Left lung (tissue), 10 donors: ENCODE results near the gene SAP30. TPM values are rescaled to one million over a fixed set of nuclear protein-coding genes. Genes with fewer than 3 reads are reported as not detected.
A peak's percentile ranks its signal among the peaks of the same experiment; 100 is the strongest.

ENCODE experiments used
- ATAC-seq: fragments of 200-7000 bp; cut with Tn5 transposase; one replicate; pipeline ENCODE4 v1.9.1; 2020; ENCODE audit warnings: moderate library complexity
- DNase-seq, 4 donors: peaks; one replicate each; pipeline ENCODE4 v3.0.0-alpha.2; 2013 to 2020
- H3K27ac ChIP-seq, 2 donors: fragments of 200-600 bp; sonication (generic) in 1 of 2; one replicate each; pipeline versions ENCODE4 v1.5.0 to v1.8.0; 2020 to 2021
- H3K27me3 ChIP-seq, 2 donors: fragments of 200-600 bp; sonication (generic) in 1 of 2; one replicate each; pipeline versions ENCODE4 v1.5.0 to v1.8.0; 2020 to 2021
- H3K36me3 ChIP-seq, 2 donors: fragments of 200-600 bp; sonication (generic) in 1 of 2; one replicate each; pipeline versions ENCODE4 v1.5.0 to v1.8.0; 2020 to 2021
- H3K4me1 ChIP-seq, 2 donors: fragments of 200-600 bp; one replicate each; pipeline ENCODE4 v1.8.0; 2021
- H3K4me3 ChIP-seq, 2 donors: fragments of 200-600 bp; sonication (generic) in 1 of 2; one replicate each; pipeline versions ENCODE4 v1.5.0 to v1.8.0; 2020 to 2021; ENCODE audit warnings: mild to moderate bottlenecking in 1 of 2
- H3K9me3 ChIP-seq, 2 donors: fragments of 200-600 bp; sonication (generic) in 1 of 2; one replicate each; pipeline versions ENCODE4 v1.5.0 to v1.8.0; 2020 to 2021
- CTCF ChIP-seq, 2 donors: fragments of 200-600 bp; sonication (generic) in 1 of 2; IDR thresholded peaks; one replicate each; pipeline versions ENCODE4 v1.5.0 to v1.8.0; 2021; ENCODE audit warnings: antibody characterized with exemption in 2 of 2
- intact Hi-C, 2 donors: fragments of 100-400 bp; cut with DNase I; formaldehyde crosslinking; loops; one replicate each; pipeline versions ENCODE4 v1.11.2 to v1.14.2; 2022
- polyA plus RNA-seq, 6 donors: library from polyadenylated mRNA; unstranded; fragments of 120-200 nt; gene quantifications; one replicate each; pipeline ENCODE4 v1.2.1, GENCODE V29; 2013; ENCODE audit not compliant: insufficient read length in 6 of 6
- total RNA-seq, 2 donors: library from RNA; stranded (reverse); fragmentation: NEBNext Ultra II Directional; extraction: Animal tissue kit (Norgen Biotek cat#: 25700); gene quantifications; one replicate each; pipeline ENCODE4 v1.2.1, GENCODE V29; 2021
- donor health status: DM: no; HTN: yes; CAD: no.
- donor health status: DM: no; HTN: no; CAD: no.

The SAP30 gene
- total and polyA plus RNA-seq, 8 donors: 10.2 to 22.3 (median 18.0) TPM

GRCh38 chr4:173347467-173347866 lies 23.3 kb upstream of the SAP30 start:
- no peak overlapping the region for H3K4me3 ChIP-seq
- TF ChIP-seq CTCF (IDR thresholded peaks at IDR 0.05): no peak
- no peaks in the 10 kb centered on the region for H3K27me3 ChIP-seq
- no peaks in the 10 kb centered on the region for H3K4me1 ChIP-seq
- no peak overlapping the region for H3K27ac ChIP-seq
- ATAC-seq (no peak), DNase-seq (no peak)
- H3K36me3 ChIP-seq: no peaks in the 10 kb centered on the region
- H3K9me3 ChIP-seq: no peaks in the 10 kb centered on the region
- intact Hi-C loops: no loop called here

- no peaks in the 10 kb centered on the region for H3K27me3 ChIP-seq
- no peak for DNase-seq
- ATAC-seq: peak; percentile 90
- intact Hi-C loops: no loop called here
- H3K27ac ChIP-seq: no peak overlapping the region
- no peaks in the 10 kb centered on the region for H3K36me3 ChIP-seq
- no peak overlapping the region for H3K4me3 ChIP-seq
- H3K9me3 ChIP-seq: no peaks in the 10 kb centered on the region
- no peak for TF ChIP-seq CTCF (IDR thresholded peaks at IDR 0.05)
- no peaks in the 10 kb centered on the region for H3K4me1 ChIP-seq
These were observed 12.8 kb upstream of the SAP30 start for GRCh38 chr4:173357939-173358338.

- DNase-seq (no peak), ATAC-seq (peak; percentile 19)
- no peak overlapping the region for H3K27ac ChIP-seq
- no peaks in the 10 kb centered on the region for H3K27me3 ChIP-seq
- no peaks in the 10 kb centered on the region for H3K36me3 ChIP-seq
- TF ChIP-seq CTCF (IDR thresholded peaks at IDR 0.05): no peak
- intact Hi-C loops: no loop called here
- H3K4me1 ChIP-seq: no peaks in the 10 kb centered on the region
- no peaks in the 10 kb centered on the region for H3K9me3 ChIP-seq
- H3K4me3 ChIP-seq: no peak overlapping the region
These were observed 10.1 kb upstream of the SAP30 start for GRCh38 chr4:173360587-173361221.

GRCh38 chr4:173362666-173363065 lies 8.1 kb upstream of the SAP30 start:
- intact Hi-C loops: no loop called here
- no peaks in the 10 kb centered on the region for H3K36me3 ChIP-seq
- TF ChIP-seq CTCF (IDR thresholded peaks at IDR 0.05): no peak
- no peak overlapping the region for H3K4me3 ChIP-seq
- no peaks in the 10 kb centered on the region for H3K27me3 ChIP-seq
- DNase-seq: no peak
- H3K4me1 ChIP-seq: peaks cover 0 to 5% of the 10 kb centered on the region in 2 donors
- no peak for ATAC-seq
- H3K27ac ChIP-seq: no peak overlapping the region
- H3K9me3 ChIP-seq: no peaks in the 10 kb centered on the region

GRCh38 chr4:173365359-173365996 lies 5.3 kb upstream of the SAP30 start:
- Histone ChIP-seq H3K27me3 (no peaks in the 10 kb centered on the region), H3K36me3 (no peaks in the 10 kb centered on the region), H3K4me3 (no peak overlapping the region), H3K9me3 (no peaks in the 10 kb centered on the region), H3K27ac (no peak overlapping the region), H3K4me1 (peaks cover 0 to 14% of the 10 kb centered on the region in 2 donors)
- no peak for TF ChIP-seq CTCF (IDR thresholded peaks at IDR 0.05)
- intact Hi-C loops: no loop called here
- DNase-seq: no peak
- no peak for ATAC-seq
